GM21528 (cell line): ENCODE data around the gene CROCC.
"Not testable (repeated sequence)": the region's sequence is repeated elsewhere in the genome, so short reads cannot be mapped to it uniquely, and the experiment has no call there.

Source experiments
- ATAC-seq: cut with Tn5 transposase; IDR thresholded peaks from one replicate; pipeline ENCODE4 v1.9.1; 2021; ENCODE audit warnings: mild to moderate bottlenecking, moderate library complexity; ENCODE audit not compliant: unreplicated experiment, low FRiP score

Gene CROCC, protein sequence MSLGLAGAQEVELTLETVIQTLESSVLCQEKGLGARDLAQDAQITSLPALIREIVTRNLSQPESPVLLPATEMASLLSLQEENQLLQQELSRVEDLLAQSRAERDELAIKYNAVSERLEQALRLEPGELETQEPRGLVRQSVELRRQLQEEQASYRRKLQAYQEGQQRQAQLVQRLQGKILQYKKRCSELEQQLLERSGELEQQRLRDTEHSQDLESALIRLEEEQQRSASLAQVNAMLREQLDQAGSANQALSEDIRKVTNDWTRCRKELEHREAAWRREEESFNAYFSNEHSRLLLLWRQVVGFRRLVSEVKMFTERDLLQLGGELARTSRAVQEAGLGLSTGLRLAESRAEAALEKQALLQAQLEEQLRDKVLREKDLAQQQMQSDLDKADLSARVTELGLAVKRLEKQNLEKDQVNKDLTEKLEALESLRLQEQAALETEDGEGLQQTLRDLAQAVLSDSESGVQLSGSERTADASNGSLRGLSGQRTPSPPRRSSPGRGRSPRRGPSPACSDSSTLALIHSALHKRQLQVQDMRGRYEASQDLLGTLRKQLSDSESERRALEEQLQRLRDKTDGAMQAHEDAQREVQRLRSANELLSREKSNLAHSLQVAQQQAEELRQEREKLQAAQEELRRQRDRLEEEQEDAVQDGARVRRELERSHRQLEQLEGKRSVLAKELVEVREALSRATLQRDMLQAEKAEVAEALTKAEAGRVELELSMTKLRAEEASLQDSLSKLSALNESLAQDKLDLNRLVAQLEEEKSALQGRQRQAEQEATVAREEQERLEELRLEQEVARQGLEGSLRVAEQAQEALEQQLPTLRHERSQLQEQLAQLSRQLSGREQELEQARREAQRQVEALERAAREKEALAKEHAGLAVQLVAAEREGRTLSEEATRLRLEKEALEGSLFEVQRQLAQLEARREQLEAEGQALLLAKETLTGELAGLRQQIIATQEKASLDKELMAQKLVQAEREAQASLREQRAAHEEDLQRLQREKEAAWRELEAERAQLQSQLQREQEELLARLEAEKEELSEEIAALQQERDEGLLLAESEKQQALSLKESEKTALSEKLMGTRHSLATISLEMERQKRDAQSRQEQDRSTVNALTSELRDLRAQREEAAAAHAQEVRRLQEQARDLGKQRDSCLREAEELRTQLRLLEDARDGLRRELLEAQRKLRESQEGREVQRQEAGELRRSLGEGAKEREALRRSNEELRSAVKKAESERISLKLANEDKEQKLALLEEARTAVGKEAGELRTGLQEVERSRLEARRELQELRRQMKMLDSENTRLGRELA (N-terminal part only)

GRCh38 chr1:16921391-16922185, at the start of gene CROCC:
CROCC (plus strand) TSS chr1:16921931; CDS start chr1:16922019, 88 bp downstream.
- ATAC-seq: no peak

DNA sequence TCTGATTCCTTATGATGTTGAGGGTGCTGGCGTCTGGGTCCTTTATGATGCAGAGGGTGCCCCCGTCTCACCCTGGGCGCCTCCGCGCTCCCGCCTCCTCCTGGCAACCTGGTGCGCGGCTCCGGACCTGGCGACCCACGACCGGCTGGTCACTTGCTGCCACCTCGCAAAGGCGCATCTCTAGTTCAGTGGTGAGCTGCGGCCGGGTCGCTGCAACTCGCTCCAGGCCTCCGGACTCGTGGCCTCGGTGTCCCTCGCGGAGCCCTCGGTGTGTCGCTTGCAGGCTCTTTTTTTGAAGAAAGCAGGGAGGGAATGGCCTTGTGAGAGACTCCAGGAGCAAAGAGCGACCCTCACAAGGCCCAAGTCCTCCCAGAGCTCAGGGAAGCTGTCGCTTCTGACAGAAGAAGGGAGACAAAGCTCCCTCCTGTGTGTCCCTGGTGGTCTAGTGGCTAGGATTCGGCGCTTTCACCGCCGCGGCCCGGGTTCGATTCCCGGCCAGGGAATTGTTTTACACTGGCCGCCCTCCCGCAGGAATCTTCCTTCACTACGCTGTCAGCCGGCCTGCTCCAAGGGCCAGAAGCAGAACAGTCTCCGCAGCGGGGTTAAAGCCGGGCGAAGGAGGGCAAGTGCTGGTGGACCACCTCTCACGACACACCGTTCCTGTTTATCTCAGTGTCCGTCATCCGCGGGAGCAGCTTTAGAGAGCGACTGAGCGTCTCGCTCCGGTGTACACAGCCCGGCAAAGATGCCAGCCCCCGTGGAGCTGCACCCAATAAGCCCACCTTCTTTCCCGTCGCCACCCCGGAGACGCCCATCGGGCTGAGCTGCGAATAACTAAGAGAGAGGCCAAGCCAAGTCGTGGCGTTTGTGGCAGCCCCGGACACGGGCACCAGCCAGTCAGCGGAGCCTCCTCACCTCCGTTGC, 49.3 kb upstream of the CROCC start:
- not testable (repeated sequence) for ATAC-seq

GRCh38 chr1:16873076-16873879, 48.5 kb upstream of the CROCC start:
- ATAC-seq: not testable (repeated sequence)

DNA sequence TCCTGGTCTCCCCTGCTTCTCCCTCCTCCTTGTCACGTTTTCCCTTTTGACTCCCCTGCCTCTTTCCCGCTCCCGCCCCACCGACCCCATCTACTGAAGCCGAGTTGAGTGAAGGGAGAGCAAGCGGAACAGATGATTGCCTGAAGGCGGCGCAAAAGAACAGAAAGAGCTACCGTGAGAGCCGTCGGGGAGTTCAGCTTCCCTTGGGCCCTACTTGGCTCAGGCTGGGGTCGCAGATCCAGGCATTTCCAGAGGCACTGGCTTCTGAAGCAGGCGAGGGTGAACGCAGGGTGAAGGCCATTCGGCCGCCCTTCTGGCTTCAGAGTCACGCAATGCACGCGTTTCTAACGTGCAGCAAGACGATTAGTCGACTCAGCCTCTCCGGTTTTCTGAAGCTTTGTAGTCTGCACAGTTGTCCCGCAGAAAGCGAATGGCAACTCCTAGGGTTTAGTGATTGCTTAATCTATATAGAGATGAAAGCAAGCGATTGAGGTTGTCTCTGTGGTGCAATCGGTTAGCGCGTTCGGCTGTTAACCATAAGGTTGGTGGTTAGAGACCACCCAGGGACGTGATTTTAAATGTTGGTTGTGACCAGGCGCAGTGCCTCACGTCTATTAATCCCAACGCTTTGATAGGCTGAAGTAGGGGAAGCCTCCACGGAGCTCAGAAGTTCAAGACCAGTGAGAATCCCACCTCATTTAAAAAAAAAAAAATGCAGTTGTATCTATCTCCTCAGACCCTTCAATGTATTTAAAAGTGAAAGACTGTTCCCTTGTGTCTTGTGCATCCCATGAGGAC, 46.6 kb upstream of the CROCC start:
- not testable (repeated sequence) for ATAC-seq

DNA sequence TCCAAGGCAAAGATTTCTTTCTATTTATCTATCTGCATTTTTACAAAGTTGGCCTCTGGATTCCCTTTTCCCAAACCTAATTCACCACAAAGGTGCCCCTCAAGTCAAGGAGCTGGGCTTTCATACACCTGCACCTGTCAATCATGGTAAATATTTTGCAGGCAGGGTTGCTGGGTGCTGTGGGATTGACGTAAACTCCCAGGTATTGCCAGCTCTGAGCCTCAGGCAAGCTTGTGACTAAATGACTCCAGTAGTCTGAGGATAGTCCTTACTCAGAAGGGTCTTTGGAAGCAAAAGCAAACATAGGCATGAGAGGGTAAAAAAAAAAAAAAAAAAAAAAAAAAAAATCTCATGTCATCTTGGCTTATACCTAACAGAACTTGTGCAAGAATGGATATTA, 40.0 kb upstream of the CROCC start:
- not testable (repeated sequence) for ATAC-seq

DNA sequence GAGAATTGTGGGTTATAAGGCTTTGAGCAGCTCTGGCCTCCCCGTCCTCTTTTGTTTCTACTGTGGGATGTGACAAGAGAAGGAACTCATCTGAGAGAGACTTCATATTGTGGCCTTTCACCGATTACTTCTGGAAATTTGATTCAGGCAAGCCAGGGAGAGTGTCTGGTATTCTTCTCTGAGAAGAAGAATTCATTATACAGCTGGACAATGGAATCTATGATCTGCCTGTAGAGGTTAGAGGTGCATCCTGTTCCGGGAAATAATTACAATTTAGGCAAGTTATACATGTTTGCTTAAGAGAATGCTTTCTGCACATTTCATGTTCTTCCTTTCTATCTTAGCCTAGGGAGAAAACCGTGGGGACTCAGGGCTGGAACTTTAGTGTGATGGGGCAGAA, 38.7 kb upstream of the CROCC start:
- no peak for ATAC-seq

DNA sequence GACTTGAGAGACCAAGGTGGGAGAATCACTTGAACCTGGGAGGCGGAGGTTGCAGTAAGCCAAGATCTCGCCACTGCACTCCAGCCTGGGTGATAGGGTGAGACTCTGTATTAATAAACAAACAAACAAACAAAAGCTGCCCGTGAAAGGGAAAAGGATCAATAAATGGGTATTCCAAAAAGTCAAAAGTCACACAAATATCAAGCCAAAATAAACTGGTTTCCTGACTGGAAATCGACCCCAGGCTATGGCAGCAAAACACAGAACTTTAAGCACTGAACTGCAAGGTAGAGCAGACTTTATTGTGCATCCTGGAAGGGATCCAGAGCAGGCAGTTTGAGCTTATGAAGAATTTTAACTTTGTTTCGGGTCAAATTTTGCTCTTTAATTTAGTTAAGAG, 37.2 kb upstream of the CROCC start:
- not testable (repeated sequence) for ATAC-seq

DNA sequence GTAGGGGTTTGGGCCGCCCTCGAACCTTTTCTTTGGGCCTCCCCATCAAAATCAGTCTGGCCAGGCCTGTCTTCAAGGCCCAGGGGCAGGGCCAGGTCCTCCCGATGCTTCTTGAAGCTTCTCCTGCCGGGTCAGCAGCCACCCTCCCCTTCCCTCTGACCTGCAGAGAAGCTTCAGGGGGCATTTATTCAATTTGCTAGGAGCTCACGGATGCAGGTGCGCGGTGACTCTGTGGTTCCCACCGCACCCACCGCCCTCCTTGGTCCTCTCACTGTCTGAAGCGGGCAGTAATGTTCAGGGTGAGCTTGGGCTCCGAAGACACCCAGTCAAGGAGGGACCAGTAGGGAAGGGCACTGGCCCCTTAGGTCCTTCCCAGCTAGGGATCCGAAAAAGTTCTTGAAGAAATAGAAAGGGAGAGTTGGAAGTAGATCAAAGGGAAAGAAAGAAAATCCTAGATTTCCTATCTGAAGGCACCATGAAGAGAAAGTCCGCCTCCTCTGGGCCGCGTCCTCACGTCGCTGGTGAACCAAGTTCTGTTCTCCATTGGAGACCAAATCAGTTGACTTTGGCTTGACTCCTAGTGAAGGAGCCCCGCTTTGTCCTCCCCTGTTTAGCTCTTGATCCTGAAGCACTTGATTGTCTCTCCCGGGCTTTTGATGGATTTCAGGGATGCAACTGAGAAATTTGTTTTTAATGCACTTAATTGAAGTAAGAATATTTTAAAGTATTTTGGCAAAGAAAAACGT, 34.7 kb upstream of the CROCC start:
- ATAC-seq: no peak

- no peak for ATAC-seq
These were observed 32.6 kb upstream of the CROCC start for GRCh38 chr1:16888860-16889816.

DNA sequence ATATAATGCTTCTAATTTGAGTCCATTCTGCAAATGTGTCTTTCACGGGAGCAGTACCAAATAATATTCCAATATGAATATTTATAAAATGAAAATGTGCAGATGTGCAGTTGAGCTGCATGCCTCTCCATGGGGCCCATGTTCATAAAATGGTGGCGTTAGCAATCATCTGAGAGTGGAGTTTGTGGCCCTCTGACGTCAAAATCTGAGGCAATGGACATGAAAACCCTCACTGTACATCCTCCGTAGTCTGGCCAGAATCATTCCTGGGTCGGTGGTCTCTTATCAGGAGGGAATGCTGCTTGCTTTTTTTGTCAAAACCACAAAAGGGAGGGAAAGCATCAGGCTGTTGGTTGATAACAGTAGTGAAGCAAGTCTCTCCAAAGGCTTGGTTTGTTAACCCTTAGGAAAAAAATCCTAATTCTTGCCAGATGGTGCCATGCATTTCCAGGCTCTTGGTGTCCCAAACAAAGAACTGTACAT, 31.2 kb upstream of the CROCC start:
- not testable (repeated sequence) for ATAC-seq

- ATAC-seq: not testable (repeated sequence)
These were observed 30.7 kb upstream of the CROCC start for GRCh38 chr1:16891057-16891456.

DNA sequence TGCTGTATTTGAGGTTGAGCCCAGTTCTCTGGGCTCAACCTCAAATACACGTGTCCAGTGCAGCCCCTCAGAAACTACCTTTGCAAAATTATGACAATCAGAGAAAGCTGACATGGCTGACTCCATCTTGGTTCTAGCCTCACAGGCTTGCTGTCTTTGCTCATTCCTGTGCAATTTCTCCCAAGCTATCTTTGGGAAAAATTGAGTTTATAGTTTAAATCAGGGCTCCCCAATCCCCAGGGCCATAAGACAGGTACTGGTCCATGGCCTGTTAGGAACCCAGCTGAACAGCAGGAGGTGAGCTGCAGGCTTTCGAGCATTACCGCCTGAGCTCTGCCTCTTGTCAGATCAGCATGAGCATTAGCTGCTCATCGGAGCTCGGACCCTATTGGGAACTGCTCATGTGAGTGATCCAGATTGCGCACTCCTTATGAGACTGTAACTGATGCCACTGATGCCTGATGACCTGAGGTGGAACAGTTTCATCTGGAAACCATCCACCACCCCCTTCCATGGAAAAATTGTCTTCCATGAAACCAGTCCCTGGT, 28.7 kb upstream of the CROCC start:
- not testable (repeated sequence) for ATAC-seq

GRCh38 chr1:16893796-16894195, 27.9 kb upstream of the CROCC start:
- not testable (repeated sequence) for ATAC-seq

DNA sequence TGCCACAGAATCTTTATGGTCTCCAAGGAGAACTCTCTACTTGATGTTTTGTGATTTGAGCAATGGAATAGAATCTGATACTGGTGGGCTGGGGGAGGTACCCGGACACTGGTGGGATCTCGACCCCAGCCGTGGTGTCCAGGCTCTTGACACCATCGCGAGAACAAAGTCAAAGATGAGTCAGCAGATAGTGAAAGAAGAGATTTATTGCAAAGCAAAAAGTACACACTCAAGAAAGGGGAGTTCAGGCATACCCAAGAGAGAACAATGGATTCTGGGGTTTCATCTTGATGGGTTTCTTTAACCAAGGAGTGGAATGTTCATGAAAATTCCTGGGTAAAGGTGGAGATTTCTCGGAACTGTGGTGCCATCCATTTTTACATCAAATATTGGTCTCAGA, 27.4 kb upstream of the CROCC start:
- not testable (repeated sequence) for ATAC-seq

GRCh38 chr1:16895233-16895597, 26.5 kb upstream of the CROCC start:
- ATAC-seq: not testable (repeated sequence)
